HG03442 (cell line): ENCODE data around the gene ZRANB3.
"Not testable (repeated sequence)": the region's sequence is repeated elsewhere in the genome, so short reads cannot be mapped to it uniquely, and the experiment has no call there.

ENCODE experiments used
- ATAC-seq: cut with Tn5 transposase; IDR thresholded peaks from one replicate; pipeline ENCODE4 v1.9.1; 2021; ENCODE audit warnings: mild to moderate bottlenecking, moderate library complexity; ENCODE audit not compliant: unreplicated experiment

The ZRANB3 gene

GRCh38 chr2:135530313-135531230 is at the start of gene ZRANB3:
TSS of gene ZRANB3 (minus strand) at chr2:135531218.
- peak; percentile 58 for ATAC-seq

GRCh38 chr2:135573620-135574019 is 42.6 kb upstream of the ZRANB3 start:
- no peak for ATAC-seq

DNA sequence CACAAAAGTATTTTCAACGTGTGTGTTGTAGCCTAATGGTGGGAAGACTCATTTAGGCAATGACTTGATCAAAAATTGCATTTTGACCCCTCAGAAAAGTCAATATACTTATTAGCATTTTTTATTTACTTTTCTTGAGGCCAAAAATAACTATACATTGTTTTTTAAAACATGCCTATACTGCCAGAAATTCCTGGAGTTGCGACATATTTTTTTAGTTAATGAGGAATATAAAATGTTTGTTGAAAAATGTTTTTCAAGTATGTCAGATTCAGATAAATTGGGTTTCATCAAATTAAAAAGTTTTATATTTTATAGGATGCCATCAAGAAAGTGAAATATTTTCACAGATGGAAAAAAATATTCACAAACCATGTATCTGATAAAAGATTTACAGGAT is 39.9 kb upstream of the ZRANB3 start:
- ATAC-seq: no peak

DNA sequence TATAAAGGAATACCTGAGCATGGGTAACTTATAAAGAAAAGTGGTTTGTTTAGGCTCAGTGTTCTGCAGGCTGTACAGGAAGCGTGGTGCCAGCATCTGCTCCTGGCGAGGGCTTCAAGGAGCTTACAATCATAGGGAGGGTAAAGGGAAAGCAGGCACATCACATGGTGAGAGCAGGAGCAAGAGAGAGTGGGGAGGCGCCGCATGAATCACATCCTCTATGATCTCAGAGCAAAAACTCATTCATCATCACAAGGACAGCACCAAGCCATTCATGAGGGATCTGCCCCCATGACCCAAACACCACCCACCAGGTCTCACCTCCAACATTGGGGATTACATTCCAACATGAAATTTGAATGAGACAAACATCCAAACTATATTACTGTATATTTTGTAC is 32.8 kb upstream of the ZRANB3 start:
- no peak for ATAC-seq

DNA sequence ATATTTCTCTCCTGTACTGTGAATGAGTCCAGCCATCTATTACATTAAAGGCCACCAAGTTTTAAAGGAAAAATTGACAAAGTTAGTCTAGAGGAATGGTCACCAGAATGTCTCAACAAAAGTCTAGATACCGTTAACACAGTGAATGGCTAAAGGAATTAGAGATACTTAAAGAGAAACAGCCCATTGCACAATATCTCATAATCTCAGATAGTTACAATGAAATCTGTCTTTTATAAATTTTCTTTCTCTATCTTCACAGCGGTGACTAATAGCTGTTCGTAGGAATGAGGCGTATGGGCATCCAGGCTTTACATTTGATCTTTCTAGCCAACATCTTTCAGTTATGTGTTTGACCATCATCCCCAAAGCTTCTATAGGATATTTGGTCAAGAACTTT is 30.9 kb upstream of the ZRANB3 start:
- ATAC-seq: no peak

- no peak for ATAC-seq
Measured at GRCh38 chr2:135557530-135557929, 26.5 kb upstream of the ZRANB3 start.

GRCh38 chr2:135555311-135555710 is 24.3 kb upstream of the ZRANB3 start:
- no peak for ATAC-seq

- no peak for ATAC-seq
Measured at GRCh38 chr2:135552887-135553286, 21.9 kb upstream of the ZRANB3 start.

DNA sequence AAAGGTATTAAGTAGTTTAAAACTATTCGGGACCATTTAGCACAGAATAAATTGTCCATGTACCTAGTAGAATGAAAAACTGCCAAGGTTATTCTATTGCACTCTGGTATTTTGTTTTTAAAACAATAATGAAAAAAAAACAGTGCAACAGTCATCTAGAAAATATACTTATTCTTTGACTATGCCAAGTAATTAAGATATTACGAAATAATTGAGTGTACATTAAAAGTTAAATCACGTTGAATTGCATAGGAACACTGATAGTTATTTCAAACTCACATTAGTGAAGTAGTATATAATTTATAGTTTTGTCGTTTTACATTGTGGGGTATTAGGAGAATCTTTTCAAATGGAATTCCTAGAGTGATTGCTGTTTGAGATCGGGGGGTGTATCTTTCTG is 20.3 kb upstream of the ZRANB3 start:
- no peak for ATAC-seq

DNA sequence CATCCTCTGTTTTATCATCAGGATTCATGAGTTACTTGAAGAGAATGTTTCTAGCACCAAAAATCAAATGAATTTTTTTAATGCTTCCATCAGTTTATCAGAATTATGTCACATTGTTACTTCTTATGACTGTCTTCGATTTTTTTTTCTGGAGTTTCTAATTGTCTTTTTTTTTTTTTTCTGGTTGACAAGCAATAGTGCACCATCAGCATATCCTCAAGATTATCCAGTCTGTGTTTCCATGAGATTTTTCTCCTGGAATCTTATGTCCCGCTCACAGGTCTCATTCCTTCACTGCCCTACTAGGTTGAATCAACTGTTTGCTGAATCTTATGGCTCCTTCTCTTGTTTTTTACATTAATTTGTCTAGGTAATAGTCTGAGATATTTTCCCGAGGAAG is 16.3 kb upstream of the ZRANB3 start:
- no peak for ATAC-seq

DNA sequence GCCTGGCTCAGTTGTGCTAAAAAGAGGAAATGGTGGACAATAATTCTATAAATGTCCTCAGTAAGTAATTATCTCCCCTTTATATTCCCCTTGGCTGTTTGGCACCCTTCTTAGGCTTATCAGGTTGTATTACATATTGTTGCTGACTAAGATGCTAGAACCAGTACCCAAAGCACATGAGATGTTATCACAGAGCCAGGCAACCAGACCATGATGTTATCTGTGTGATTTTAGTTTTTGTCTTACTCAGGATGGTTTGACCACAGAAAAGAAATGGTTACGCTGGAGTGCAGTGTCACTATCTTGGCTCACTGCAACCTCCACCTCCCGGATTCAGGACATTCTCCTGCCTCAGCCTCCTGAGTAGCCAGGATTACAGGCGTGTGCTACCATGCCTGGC is 15.4 kb upstream of the ZRANB3 start:
- no peak for ATAC-seq

DNA sequence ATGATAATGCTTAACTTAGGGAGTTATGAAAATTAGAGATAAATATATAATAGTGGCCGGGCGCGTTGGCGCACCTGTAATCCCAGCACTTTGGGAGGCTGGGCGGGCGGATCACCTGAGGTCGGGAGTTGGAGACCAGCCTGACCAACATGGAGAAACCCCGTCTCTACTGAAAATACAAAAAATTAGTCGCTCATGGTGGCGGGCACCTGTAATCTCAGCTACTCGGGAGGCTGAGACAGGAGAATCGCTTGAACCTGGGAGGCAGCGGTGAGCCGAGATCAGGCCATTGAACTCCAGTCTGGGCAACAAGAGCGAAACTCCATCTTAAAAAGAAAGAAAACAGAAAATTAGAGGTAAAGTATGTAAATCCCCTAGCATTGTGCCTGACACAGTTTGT is 2.5 kb upstream of the ZRANB3 start:
- not testable (repeated sequence) for ATAC-seq

DNA sequence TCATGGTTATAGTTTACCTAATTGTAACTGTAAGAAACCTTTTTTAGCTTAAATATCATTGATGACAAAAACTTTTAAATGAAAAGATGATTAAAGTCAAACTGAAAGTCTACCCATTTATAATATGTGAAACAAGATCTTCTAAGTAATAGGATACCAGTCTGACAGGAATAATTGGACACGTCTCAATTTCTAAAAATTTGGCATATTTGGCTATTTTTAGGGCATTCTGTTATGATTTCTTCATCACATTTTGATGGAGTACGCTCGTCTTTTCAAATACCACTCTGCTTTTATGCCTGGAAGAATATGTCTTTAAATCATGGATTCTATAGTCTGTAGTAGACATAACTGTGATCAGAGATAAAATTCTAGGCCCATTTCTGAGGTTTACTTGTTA is 1.6 kb upstream of the ZRANB3 start:
- ATAC-seq: no peak

- ATAC-seq: peak; percentile 76
Measured at GRCh38 chr2:135531231-135532197, 496 bp upstream of the ZRANB3 start, which contains the start of gene R3HDM1. TSS of gene R3HDM1 (plus strand) at chr2:135531484. CDS start at chr2:135604846, 73,362 bp downstream.

DNA sequence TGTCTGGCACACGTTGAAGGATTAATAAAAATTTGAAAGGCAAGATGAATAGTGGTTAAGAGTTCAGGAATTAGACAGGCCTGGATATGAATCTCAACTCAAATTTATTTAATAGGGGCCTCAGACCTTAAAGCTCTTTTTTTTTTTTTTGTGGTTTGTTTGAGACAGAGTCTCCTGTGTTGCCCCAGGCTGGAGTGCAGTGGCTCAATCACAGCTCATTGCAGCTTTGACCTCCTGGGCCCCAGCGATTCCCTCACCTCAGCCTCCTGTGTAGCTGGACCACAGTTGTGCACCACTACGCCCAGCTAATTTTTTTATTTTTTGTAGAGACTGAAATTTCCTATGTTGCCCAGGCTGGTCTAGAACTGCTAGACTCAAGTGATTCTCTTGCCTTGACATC is 3.0 kb downstream of the ZRANB3 start:
- ATAC-seq: no peak

DNA sequence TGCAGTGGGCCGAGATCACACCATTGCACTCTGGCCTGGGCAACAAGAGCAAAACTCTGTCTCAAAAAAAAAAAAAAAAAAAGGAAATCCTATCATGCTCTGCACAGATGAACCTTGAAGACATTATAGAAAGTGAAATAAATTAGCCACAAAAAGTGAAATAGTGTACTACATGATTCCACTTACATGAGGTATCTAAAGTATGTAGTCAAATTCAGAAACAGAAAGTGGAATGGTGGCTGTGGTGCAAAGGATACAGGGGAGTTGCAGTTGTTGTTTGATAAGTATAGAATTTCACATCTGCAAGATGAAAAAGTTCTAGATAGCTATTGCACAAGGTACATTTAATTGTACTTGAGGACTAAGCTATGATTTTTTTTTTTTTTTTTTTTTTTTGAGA is 5.2 kb downstream of the ZRANB3 start:
- ATAC-seq: no peak

DNA sequence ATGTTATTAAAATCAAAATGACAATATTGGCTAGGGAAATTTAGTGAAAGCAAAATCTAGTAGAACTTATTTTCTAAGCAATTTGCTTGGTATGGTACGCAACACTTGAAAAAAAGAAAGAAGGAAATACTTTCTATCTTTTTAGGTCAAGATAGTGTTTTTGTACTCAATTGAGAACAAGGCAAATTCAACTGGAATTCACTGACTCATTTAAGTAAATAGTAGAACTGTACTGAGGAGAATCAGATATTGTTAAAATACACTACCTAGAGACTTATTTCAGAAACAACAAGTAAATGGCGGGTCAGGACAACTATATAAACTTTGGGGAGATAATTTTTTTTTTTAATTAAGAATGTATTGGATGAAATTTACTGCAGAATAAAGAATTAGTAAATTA is 18.9 kb downstream of the ZRANB3 start:
- ATAC-seq: no peak

DNA sequence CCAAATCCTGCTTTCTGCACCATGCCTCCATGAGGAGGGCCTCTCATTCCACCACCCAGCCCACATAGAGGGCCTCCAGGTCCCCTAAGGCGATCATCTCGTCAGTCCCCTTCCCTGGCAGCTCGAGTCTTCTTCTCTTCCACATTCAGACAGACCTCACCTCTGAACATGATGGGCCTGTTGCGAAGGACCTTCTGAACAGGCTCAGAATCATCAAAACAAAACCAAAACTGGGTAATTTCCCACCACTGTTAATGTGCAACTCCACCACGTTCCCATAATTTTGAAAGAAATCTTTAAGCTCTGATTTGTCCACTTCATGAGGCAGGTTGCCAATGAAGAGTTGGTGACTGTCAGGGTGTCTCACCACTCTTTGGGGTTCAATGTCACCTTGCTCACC is 20.4 kb downstream of the ZRANB3 start:
- ATAC-seq: no peak

DNA sequence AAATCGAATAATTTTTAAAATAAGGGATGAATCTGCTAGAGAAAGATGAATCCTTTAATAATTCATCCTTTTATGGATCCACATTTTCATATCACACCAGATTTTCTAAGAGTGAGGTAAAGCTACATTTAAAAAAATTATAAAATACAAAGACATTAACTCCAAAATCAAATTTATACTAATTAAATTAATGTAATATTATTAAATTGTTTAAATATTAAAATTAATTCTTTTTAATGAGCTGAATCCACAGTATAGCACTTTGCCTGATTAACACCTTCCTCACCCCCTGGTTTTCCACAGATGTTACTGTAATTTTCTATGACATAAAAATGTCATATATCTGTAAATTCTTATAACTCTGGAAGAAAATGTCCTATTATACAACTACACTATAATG is 26.2 kb downstream of the ZRANB3 start:
- no peak for ATAC-seq

- ATAC-seq: not testable (repeated sequence)
Measured at GRCh38 chr2:135498588-135498987, 32.4 kb downstream of the ZRANB3 start.

- ATAC-seq: no peak
Measured at GRCh38 chr2:135494917-135495316, 36.1 kb downstream of the ZRANB3 start.

DNA sequence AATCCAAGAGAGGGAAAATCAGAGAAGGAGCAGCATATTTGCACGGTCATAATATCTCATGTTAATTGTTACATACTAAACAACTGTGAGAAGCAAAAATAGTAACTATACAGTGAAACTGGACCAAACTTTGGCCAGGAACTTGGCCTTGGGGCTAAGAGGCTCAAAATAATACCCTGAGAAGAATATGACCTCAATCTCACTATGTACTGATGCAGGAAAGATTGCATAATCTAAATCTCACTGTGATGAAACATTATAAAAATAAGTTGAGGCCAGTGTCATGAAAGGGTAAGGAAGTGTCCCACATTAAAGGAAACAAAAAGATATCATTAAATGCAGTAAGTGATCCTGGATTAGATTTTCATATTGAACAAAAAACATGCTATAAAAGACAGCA is 36.5 kb downstream of the ZRANB3 start:
- no peak for ATAC-seq
